Mucosa of descending colon (tissue), 3 donors: ENCODE results near the gene JAZF1. TPM values are rescaled to one million over a fixed set of nuclear protein-coding genes. Genes with fewer than 3 reads are reported as not detected.

Source experiments
- ATAC-seq: fragments of 200-7000 bp; cut with Tn5 transposase; one replicate; pipeline ENCODE4 v1.9.1; 2020; ENCODE audit warnings: mild to moderate bottlenecking, moderate library complexity
- DNase-seq, 3 donors: peaks; one replicate each; pipeline ENCODE4 v3.0.0-alpha.2; 2020
- H3K36me3 ChIP-seq: fragments of 200-600 bp; one replicate; pipeline ENCODE4 v1.8.0; 2021; ENCODE audit warnings: low read depth, mild to moderate bottlenecking
- H3K4me1 ChIP-seq: fragments of 200-600 bp; one replicate; pipeline ENCODE4 v1.8.0; 2021; ENCODE audit warnings: low read depth, mild to moderate bottlenecking
- H3K4me3 ChIP-seq: fragments of 200-600 bp; one replicate; pipeline ENCODE4 v1.8.0; 2021; ENCODE audit warnings: mild to moderate bottlenecking
- H3K9me3 ChIP-seq: fragments of 200-600 bp; one replicate; pipeline ENCODE4 v1.8.0; 2021; ENCODE audit warnings: mild to moderate bottlenecking
- intact Hi-C, 2 donors: fragments of 100-400 bp; cut with DNase I in 1 of 2; cut with micrococcal nuclease in 1 of 2; formaldehyde crosslinking; loops; one replicate each; pipeline versions ENCODE4 v1.11.0 to v1.11.1; 2022; cut with DNase I, micrococcal nuclease
- total RNA-seq, 3 donors: library from RNA; stranded (reverse); fragmentation: NEBNext Ultra II Directional in 2 of 3; extraction: Animal tissue kit (Norgen Biotek cat#: 25700) in 2 of 3; gene quantifications; one replicate each; pipeline versions ENCODE4 v1.2.1 to v1.2.4, GENCODE V29; 2021 to 2023
- TF ChIP-seq, protein P1 (sequence below): fragments of 200-600 bp; IDR thresholded peaks from one replicate; pipeline ENCODE4 v1.8.0; 2022; ENCODE audit warnings: antibody characterized with exemption, mild to moderate bottlenecking
- donor health status: DM: no; HTN: no; CAD: no; lungs with moderate emphysema.
- donor health status: DM: no; HTN: no; CAD: no.
- donor health status: DM: no; HTN: yes; CAD: no.

The JAZF1 gene
- total RNA-seq, 3 donors from 2014 or later: 4.9 to 68.4 (median 6.4) TPM

DNA sequence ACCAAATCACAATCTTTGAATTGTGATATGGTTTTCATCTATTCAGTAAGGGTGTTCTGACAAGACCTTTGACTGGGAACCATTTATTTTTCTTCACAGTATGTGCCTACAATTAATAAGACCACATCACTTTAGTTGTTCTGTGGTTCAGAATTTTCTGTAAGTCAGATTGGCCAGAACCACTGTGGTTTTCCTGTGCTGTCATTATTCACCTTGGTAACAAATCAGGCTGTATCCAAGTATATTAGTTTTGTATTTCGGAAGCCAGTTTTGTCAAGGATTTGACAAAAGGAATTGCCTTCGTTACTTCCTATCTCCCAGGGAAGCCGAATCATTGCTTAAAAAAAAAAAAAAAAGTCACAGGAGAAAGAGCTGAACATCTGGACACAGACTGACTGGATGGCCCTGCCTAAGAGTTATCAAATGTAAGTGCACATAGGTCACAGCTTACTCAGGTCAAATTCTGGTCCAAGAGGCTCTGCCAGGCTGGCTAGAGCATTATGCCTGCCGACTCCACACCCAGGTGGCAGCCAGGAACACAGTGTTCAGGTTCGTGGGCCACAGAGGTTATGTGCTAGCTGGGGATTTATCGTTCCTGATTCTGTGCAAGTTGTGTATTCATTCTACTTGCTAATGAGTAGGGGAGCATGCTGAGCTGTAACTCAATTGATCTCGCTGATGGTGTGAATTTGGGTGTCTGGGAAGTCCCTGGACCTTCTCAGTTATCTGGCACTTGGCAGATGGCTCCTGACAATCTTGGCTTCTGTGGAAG is 175.3 kb downstream of the JAZF1 start:
- TF ChIP-seq, protein P1, sequence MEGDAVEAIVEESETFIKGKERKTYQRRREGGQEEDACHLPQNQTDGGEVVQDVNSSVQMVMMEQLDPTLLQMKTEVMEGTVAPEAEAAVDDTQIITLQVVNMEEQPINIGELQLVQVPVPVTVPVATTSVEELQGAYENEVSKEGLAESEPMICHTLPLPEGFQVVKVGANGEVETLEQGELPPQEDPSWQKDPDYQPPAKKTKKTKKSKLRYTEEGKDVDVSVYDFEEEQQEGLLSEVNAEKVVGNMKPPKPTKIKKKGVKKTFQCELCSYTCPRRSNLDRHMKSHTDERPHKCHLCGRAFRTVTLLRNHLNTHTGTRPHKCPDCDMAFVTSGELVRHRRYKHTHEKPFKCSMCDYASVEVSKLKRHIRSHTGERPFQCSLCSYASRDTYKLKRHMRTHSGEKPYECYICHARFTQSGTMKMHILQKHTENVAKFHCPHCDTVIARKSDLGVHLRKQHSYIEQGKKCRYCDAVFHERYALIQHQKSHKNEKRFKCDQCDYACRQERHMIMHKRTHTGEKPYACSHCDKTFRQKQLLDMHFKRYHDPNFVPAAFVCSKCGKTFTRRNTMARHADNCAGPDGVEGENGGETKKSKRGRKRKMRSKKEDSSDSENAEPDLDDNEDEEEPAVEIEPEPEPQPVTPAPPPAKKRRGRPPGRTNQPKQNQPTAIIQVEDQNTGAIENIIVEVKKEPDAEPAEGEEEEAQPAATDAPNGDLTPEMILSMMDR: no peak
- Histone ChIP-seq H3K9me3 (no peaks in the 10 kb centered on the region), H3K4me1 (no peaks in the 10 kb centered on the region), H3K4me3 (no peak overlapping the region), H3K36me3 (no peaks in the 10 kb centered on the region)
- DNase-seq (no peak), ATAC-seq (no peak)
- intact Hi-C loops: no loop called here

DNA sequence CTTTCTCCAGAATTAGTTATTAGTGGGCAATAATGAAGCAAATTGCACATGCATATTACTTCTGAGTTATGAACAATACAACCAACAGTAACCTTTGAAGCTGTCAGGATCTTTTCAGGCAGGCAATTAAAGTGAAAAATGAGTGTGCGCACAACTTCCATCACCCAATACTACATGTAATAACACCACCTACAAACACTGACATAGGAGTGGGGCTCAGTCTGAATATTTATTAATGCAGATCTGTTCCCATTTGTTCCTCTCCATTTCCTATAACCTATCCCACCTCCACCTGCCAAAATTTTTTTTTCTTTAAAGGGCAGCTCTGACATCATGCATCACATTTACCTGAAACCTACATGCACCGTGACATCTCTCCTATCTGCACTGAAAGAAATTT is 177.2 kb downstream of the JAZF1 start:
- no peaks in the 10 kb centered on the region for H3K36me3 ChIP-seq
- TF ChIP-seq, protein P1: no peak
- H3K4me1 ChIP-seq: peaks cover 4% of the 10 kb centered on the region
- ATAC-seq: no peak
- H3K9me3 ChIP-seq: no peaks in the 10 kb centered on the region
- no peak for DNase-seq
- H3K4me3 ChIP-seq: no peak overlapping the region
- intact Hi-C loops: no loop called here

DNA sequence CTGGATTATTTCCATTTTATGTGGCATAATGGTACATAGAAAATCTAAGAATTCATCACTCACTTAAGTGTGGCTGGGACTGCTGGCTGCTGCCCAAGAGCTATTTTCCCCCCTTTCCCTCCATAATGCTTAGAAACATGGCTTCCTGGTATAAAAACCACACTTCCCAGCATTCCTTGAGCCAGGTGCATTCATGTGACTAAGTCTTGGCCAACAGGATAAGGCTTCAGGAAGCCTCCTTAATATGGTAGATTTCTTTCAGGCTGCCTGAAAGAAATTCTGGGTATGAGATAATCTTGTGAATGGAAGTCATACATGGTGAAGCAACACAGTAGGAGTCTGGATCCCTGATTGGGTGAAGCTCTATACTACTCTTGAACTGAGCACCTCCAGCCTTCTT is 178.0 kb downstream of the JAZF1 start:
- DNase-seq (no peak), ATAC-seq (no peak)
- H3K4me1 ChIP-seq: peaks cover 4% of the 10 kb centered on the region

DNA sequence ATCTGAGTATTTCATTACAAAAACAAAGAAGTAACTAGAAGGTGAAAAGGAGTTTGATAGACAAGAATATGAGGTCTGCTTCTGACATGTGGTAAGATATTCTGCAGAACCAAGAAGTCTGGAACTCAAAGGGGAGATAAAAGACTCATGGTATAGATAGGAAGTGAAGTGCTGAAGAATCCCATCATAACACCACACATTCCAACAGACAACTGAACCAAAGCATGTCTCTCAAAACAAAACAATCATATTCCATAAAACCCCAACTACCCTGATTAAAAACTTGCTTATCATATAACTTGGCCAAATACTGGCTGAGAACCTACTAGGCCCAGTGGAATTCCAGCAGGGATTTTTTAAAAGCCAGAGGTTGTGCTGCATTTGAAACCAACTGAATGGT is 178.7 kb downstream of the JAZF1 start:
- TF ChIP-seq, protein P1: no peak
- Histone ChIP-seq H3K36me3 (no peaks in the 10 kb centered on the region), H3K4me1 (peaks cover 4% of the 10 kb centered on the region), H3K9me3 (no peaks in the 10 kb centered on the region), H3K4me3 (no peak overlapping the region)
- no peak for DNase-seq
- ATAC-seq: no peak
- intact Hi-C loops: no loop called here

More for the DNA sequence above, 178.0 kb downstream of the JAZF1 start:
- Histone ChIP-seq H3K9me3 (no peaks in the 10 kb centered on the region), H3K36me3 (no peaks in the 10 kb centered on the region), H3K4me3 (no peak overlapping the region)
- TF ChIP-seq, protein P1: no peak
- intact Hi-C loops: no loop called here

DNA sequence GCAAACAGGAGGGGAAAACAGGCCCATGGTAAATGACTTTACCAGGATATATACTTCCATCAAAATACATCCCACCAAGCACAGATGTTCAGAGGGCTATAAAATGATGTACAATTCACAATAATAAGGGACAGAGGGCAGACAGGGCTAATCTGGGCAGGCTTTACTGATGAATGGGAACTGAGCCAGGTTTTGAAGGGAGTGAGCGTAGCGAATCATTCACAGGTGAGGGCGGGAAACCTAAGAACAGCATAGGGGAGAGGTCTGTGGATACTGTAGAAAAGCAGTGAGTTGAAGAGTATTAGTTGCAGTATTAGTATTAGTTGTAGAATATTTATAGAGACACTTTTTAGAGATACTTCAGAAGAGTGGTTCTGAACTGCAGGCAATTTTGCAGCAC is 180.8 kb downstream of the JAZF1 start:
- TF ChIP-seq, protein P1: no peak
- ATAC-seq (peak; percentile 74), DNase-seq (peak in 1 of 3 donors; percentile 49)
- H3K9me3 ChIP-seq: no peaks in the 10 kb centered on the region
- intact Hi-C loops: no loop called here
- H3K4me3 ChIP-seq: no peak overlapping the region
- no peaks in the 10 kb centered on the region for H3K36me3 ChIP-seq
- H3K4me1 ChIP-seq: peaks cover 8% of the 10 kb centered on the region
